ENCODE data around the gene RIMKLA. TPM values are rescaled to one million over a fixed set of nuclear protein-coding genes. Genes with fewer than 3 reads are reported as not detected.

The RIMKLA gene
- total RNA-seq, 1 experiment from 2014 or later, result 8.3 TPM

- H3K9me3 Mint-ChIP-seq, result no peaks in the 10 kb centered on the region
- TF ChIP-seq CBFB (CRISPR knock-in tag; IDR thresholded peaks at IDR 0.05; ENCODE audit: low read depth) (no peak), TP53 (CRISPR knock-in tag; IDR thresholded peaks at IDR 0.05) (no peak), ZNF423 (CRISPR knock-in tag; IDR thresholded peaks at IDR 0.05) (no peak), ESRRA (CRISPR knock-in tag; IDR thresholded peaks at IDR 0.05; ENCODE audit: borderline replicate concordance) (no peak), MXD4 (CRISPR knock-in tag; IDR thresholded peaks at IDR 0.05; ENCODE audit: borderline replicate concordance) (no peak), IRF2 (CRISPR knock-in tag; IDR thresholded peaks at IDR 0.05; ENCODE audit: borderline replicate concordance, low read depth) (no peak), STAT6 (CRISPR knock-in tag; conservative IDR thresholded peaks at IDR 0.05; ENCODE audit: low read depth) (no peak), ZNF219 (CRISPR knock-in tag; IDR thresholded peaks at IDR 0.05; ENCODE audit: borderline replicate concordance) (no peak), ZNF532 (CRISPR knock-in tag; IDR thresholded peaks at IDR 0.05; ENCODE audit: borderline replicate concordance) (no peak), RORB (CRISPR knock-in tag; IDR thresholded peaks at IDR 0.05) (no peak), NFATC4 (CRISPR knock-in tag; IDR thresholded peaks at IDR 0.05) (no peak), NR2C2 (CRISPR knock-in tag; IDR thresholded peaks at IDR 0.05) (no peak), MAX (CRISPR knock-in tag; IDR thresholded peaks at IDR 0.05) (no peak), ATF2 (CRISPR knock-in tag; IDR thresholded peaks at IDR 0.05; ENCODE audit: borderline replicate concordance, low read depth) (no peak), SP1 (CRISPR knock-in tag; conservative IDR thresholded peaks at IDR 0.05) (no peak)
- ChIA-PET POLR2A (interaction anchor here (1.0 kb wide), 1 partner anchor 19 kb away, joined by 3 read pairs; no protein-coding TSS in a partner anchor), CTCF (no interaction called here)
- no peak for ATAC-seq
- H3K4me3 Mint-ChIP-seq, result no peak overlapping the region
- H3K27me3 Mint-ChIP-seq (ENCODE audit: low read depth), result peaks cover 12% of the 10 kb centered on the region
- 0 out of 2 replicates have a peak, but pooled peaks cover 4% of the 10 kb centered on the region for H3K4me1 Mint-ChIP-seq
- H3K27ac Mint-ChIP-seq, result no peak overlapping the region
- H3K36me3 Mint-ChIP-seq, result no peaks in the 10 kb centered on the region
- no peak for DNase-seq (ENCODE audit: low spot score)
Measured at GRCh38 chr1:42358791-42359190, 21.8 kb upstream of the RIMKLA start.

GRCh38 chr1:42359466-42359865 lies 21.1 kb upstream of the RIMKLA start:
- Mint-ChIP-seq H3K27me3 (ENCODE audit: low read depth) (peaks cover 12% of the 10 kb centered on the region), H3K4me3 (no peak overlapping the region), H3K4me1 (0 out of 2 replicates have a peak, but pooled peaks cover 4% of the 10 kb centered on the region), H3K27ac (no peak overlapping the region), H3K9me3 (no peaks in the 10 kb centered on the region), H3K36me3 (no peaks in the 10 kb centered on the region)
- DNase-seq (ENCODE audit: low spot score), result no peak
- no peak for ATAC-seq
- CTCF ChIA-PET, result no interaction called here
- POLR2A ChIA-PET, result interaction anchor here (1.0 kb wide), 1 partner anchor 20 kb away, joined by 3 read pairs; no protein-coding TSS in a partner anchor
- TF ChIP-seq KAT7 (CRISPR knock-in tag; IDR thresholded peaks at IDR 0.05; ENCODE audit: borderline replicate concordance) (no peak), ZMAT4 (CRISPR knock-in tag; IDR thresholded peaks at IDR 0.05) (no peak), TCF7 (CRISPR knock-in tag; IDR thresholded peaks at IDR 0.05; ENCODE audit: low read depth) (no peak), ATF3 (CRISPR knock-in tag; conservative IDR thresholded peaks at IDR 0.05) (no peak), ZBTB43 (CRISPR knock-in tag; IDR thresholded peaks at IDR 0.05) (no peak), ZNF138 (CRISPR knock-in tag; conservative IDR thresholded peaks at IDR 0.05) (no peak), PRDM15 (CRISPR knock-in tag; IDR thresholded peaks at IDR 0.05) (no peak)

All from WTC11 (cell line).